ENCODE data around the gene FKBP5. TPM values are rescaled to one million over a fixed set of nuclear protein-coding genes. Genes with fewer than 3 reads are reported as not detected.

FKBP5 gene
- total and polyA plus RNA-seq, 9 of the 15 experiments (the other 6 are each of a cell fraction or from before 2014, with no cell fraction given) = 32.7 to 151 (median 75.0) TPM

GRCh38 chr6:35620706-35621105 is 68.0 kb downstream of the FKBP5 start:
- no peak for FAIRE-seq
- POLR2A ChIA-PET = interaction anchor here (0.9 to 1.7 kb wide), 3 partner anchors 12 to 60 kb away, joined by 3 to 4 read pairs (median 3); no protein-coding TSS in a partner anchor
- intact Hi-C loops (cut with micrococcal nuclease) (no loop called here), in situ Hi-C loops (cut with MboI) (no loop called here)
- no peaks in the 10 kb centered on the region for H3K79me2 ChIP-seq (ENCODE audit: control insufficient read depth, insufficient read depth, low read length)
- no peaks in the 10 kb centered on the region for H3K4me1 ChIP-seq (replicated peaks in 1 of 2; ENCODE audit: control insufficient read depth in 2 of 2, insufficient read depth in 2 of 2, low read length in 2 of 2)
- no peak for DNase-seq (ENCODE audit: extremely low read depth in 1 of 4, low spot score in 3 of 4)
- no peak overlapping the region for H3K4me2 ChIP-seq (ENCODE audit: insufficient read depth, low read length)
- no peak overlapping the region for H3K4me3 ChIP-seq
- no peaks in the 10 kb centered on the region for H3K27me3 ChIP-seq (ENCODE audit: control insufficient read depth in 2 of 2, insufficient read depth in 2 of 2, low read length in 2 of 2)
- no peaks in the 10 kb centered on the region for H3K9me1 ChIP-seq (ENCODE audit: control insufficient read depth, insufficient read depth, low read length)
- H3K27ac ChIP-seq (ENCODE audit: extremely low read depth, low read depth, low read length) = no peak overlapping the region
- H4K20me1 ChIP-seq (replicated peaks; ENCODE audit: control insufficient read depth, insufficient read depth, low read length) = no peaks in the 10 kb centered on the region
- no peak overlapping the region for H3K9ac ChIP-seq (ENCODE audit: insufficient read depth in 1 of 2, low read depth in 2 of 2, low read length in 2 of 2)
- WGBS (ENCODE audit: insufficient coverage, low coverage, missing lambda C conversion rate) = 100% methylated on average over 1 of the region's 1 CpG
- H3K9me3 ChIP-seq (replicated peaks; ENCODE audit: control insufficient read depth, insufficient read depth, low read depth, low read length) = no peaks in the 10 kb centered on the region
- peaks cover 75% of the 10 kb centered on the region for H3K36me3 ChIP-seq (ENCODE audit: control insufficient read depth, insufficient read depth, low read length)
- no TSS peak for BruUV-seq (replicated peaks)
- TF ChIP-seq PHB2 (IDR thresholded peaks at IDR 0.05; ENCODE audit: low read depth) (no peak), ZNF282 (CRISPR knock-in tag; IDR thresholded peaks at IDR 0.05) (no peak), ZEB2 (IDR thresholded peaks at IDR 0.05) (no peak), ZBTB8A (IDR thresholded peaks at IDR 0.05; ENCODE audit: partially characterized antibody) (no peak), CEBPB (tag; IDR thresholded peaks at IDR 0.05) (0 out of 2 replicates have a peak, but pooled peaks have one; percentile 30)
- ATAC-seq = no peak
- H2AFZ ChIP-seq (ENCODE audit: low read depth, low read length) = no peak overlapping the region
- CTCF ChIA-PET (ENCODE audit: low intra/inter-chr PET ratio) = no interaction called here

- Histone ChIP-seq H3K4me1 (replicated peaks in 1 of 2; ENCODE audit: control insufficient read depth in 2 of 2, insufficient read depth in 2 of 2, low read length in 2 of 2) (no peaks in the 10 kb centered on the region), H3K4me2 (ENCODE audit: insufficient read depth, low read length) (no peak overlapping the region), H2AFZ (ENCODE audit: low read depth, low read length) (no peak overlapping the region), H4K20me1 (replicated peaks; ENCODE audit: control insufficient read depth, insufficient read depth, low read length) (no peaks in the 10 kb centered on the region), H3K9me3 (replicated peaks; ENCODE audit: control insufficient read depth, insufficient read depth, low read depth, low read length) (no peaks in the 10 kb centered on the region), H3K4me3 (no peak overlapping the region), H3K27me3 (ENCODE audit: control insufficient read depth in 2 of 2, insufficient read depth in 2 of 2, low read length in 2 of 2) (no peaks in the 10 kb centered on the region), H3K27ac (ENCODE audit: extremely low read depth, low read depth, low read length) (no peak overlapping the region), H3K79me2 (ENCODE audit: control insufficient read depth, insufficient read depth, low read length) (no peaks in the 10 kb centered on the region), H3K9me1 (ENCODE audit: control insufficient read depth, insufficient read depth, low read length) (no peaks in the 10 kb centered on the region), H3K36me3 (ENCODE audit: control insufficient read depth, insufficient read depth, low read length) (peaks cover 87% of the 10 kb centered on the region), H3K9ac (ENCODE audit: insufficient read depth in 1 of 2, low read depth in 2 of 2, low read length in 2 of 2) (no peak overlapping the region)
- WGBS (ENCODE audit: insufficient coverage, low coverage, missing lambda C conversion rate) = 100% methylated on average over 1 of the region's 1 CpG
- in situ Hi-C loops (cut with MboI) = no loop called here
- CTCF ChIA-PET (ENCODE audit: low intra/inter-chr PET ratio) = no interaction called here
- FAIRE-seq = no peak
- BruUV-seq (replicated peaks) = no TSS peak
- intact Hi-C loops (cut with micrococcal nuclease) = no loop called here
- no peak for DNase-seq (ENCODE audit: extremely low read depth in 1 of 4, low spot score in 3 of 4)
- POLR2A ChIA-PET = no interaction called here
- TF ChIP-seq ZBTB49 (CRISPR knock-in tag; IDR thresholded peaks at IDR 0.05; ENCODE audit: borderline replicate concordance) = no peak
- TF ChIP-seq KLF10 (CRISPR knock-in tag; IDR thresholded peaks at IDR 0.05) = no peak
- TF ChIP-seq ZFP36 (IDR thresholded peaks at IDR 0.05; ENCODE audit: low read depth, low read length, partially characterized antibody) = no peak
- TF ChIP-seq SRF (CRISPR knock-in tag; IDR thresholded peaks at IDR 0.05) = no peak
- TF ChIP-seq XRCC5 (IDR thresholded peaks at IDR 0.05; ENCODE audit: low read depth, low read length) = no peak
- TF ChIP-seq ZNF217 (CRISPR knock-in tag; IDR thresholded peaks at IDR 0.05) = no peak
- no peak for TF ChIP-seq ZNF143 (CRISPR knock-in tag; IDR thresholded peaks at IDR 0.05)
- no peak for ATAC-seq
Observed at GRCh38 chr6:35613762-35614161, 75.0 kb downstream of the FKBP5 start.
